ENCODE data around the gene CCDC9B.

The CCDC9B gene

GRCh38 chr15:40340740-40341400, at the start of gene CCDC9B:
TSS of gene CCDC9B (minus strand) at chr15:40340939. CDS start at chr15:40340819, 120 bp downstream.
- no peak for DNase-seq (ENCODE audit: low spot score)

- DNase-seq (ENCODE audit: low spot score) = no peak
Observed at GRCh38 chr15:40389824-40390595, 49.3 kb upstream of the CCDC9B start.

GRCh38 chr15:40388941-40389823, 48.4 kb upstream of the CCDC9B start:
- no peak for DNase-seq (ENCODE audit: low spot score)

GRCh38 chr15:40386480-40386879, 45.7 kb upstream of the CCDC9B start:
- no peak for DNase-seq (ENCODE audit: low spot score)

- DNase-seq (ENCODE audit: low spot score) = peak; percentile 92
Observed at GRCh38 chr15:40382580-40383456, 42.1 kb upstream of the CCDC9B start, which contains the start of gene KNSTRN. TSS of gene KNSTRN (plus strand) at chr15:40382721. CDS start at chr15:40382836, 115 bp downstream.

GRCh38 chr15:40381818-40382529, 41.2 kb upstream of the CCDC9B start:
- DNase-seq (ENCODE audit: low spot score) = no peak

- no peak for DNase-seq (ENCODE audit: low spot score)
Observed at GRCh38 chr15:40380636-40381035, 39.9 kb upstream of the CCDC9B start.

- no peak for DNase-seq (ENCODE audit: low spot score)
Observed at GRCh38 chr15:40379853-40380252, 39.1 kb upstream of the CCDC9B start.

GRCh38 chr15:40379374-40379773, 38.6 kb upstream of the CCDC9B start:
- DNase-seq (ENCODE audit: low spot score) = no peak

- DNase-seq (ENCODE audit: low spot score) = no peak
Observed at GRCh38 chr15:40377606-40378005, 36.9 kb upstream of the CCDC9B start.

GRCh38 chr15:40372981-40373380, 32.2 kb upstream of the CCDC9B start:
- DNase-seq (ENCODE audit: low spot score) = no peak

GRCh38 chr15:40369971-40370370, 29.2 kb upstream of the CCDC9B start:
- no peak for DNase-seq (ENCODE audit: low spot score)

GRCh38 chr15:40369474-40369869, 28.7 kb upstream of the CCDC9B start:
- no peak for DNase-seq (ENCODE audit: low spot score)

GRCh38 chr15:40368719-40369473, 28.2 kb upstream of the CCDC9B start:
- DNase-seq (ENCODE audit: low spot score) = no peak

- DNase-seq (ENCODE audit: low spot score) = peak; percentile 91
Observed at GRCh38 chr15:40367686-40368611, 27.2 kb upstream of the CCDC9B start.

- DNase-seq (ENCODE audit: low spot score) = no peak
Observed at GRCh38 chr15:40367371-40367685, 26.6 kb upstream of the CCDC9B start.

- no peak for DNase-seq (ENCODE audit: low spot score)
Observed at GRCh38 chr15:40366457-40367370, 26.0 kb upstream of the CCDC9B start.

All from CD4-positive, alpha-beta T cell treated with Interleukin-6 at 100 ng/mL for 8 hours (primary cell).